ENCODE measurements around the gene CRYBG1. TPM values are rescaled to one million over a fixed set of nuclear protein-coding genes. Genes with fewer than 3 reads are reported as not detected.
A peak's percentile ranks its signal among the peaks of the same experiment; 100 is the strongest.

Gene CRYBG1
- total and polyA plus RNA-seq, 2 of the 4 experiments (the other 2 are of a cell fraction), result 0.38 to 1.1 TPM

DNA sequence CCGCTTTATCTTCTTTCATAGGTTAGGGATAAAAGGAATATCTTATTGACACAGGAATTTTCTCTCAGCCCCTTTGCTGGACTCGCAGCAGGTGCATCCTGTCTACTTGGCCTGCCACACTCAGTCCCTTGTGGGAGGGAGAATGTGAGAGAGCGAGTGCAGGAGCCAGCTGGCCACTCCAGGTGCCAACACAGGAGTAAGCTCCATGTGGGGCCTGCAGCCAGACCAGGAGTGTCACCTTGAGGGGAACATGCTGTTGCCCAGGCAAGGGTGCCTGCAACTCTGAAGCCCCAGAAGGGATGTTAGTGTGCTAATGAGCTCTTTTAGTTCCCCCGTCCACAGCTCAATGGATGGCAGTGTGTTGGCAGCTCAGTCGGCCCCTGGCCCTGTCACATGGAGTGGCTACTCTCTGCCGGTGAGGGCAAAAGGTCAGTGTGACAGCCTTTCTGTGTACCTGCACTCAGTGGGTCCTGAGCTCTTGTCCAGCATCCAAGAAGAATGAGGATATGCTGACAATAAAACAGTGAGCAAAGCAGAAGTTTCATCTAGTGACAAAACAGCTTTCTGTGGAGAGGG, 57.1 kb downstream of the CRYBG1 start:
- ChIA-PET POLR2A (ENCODE audit: unreplicated experiment) (no interaction called here), CTCF (interaction anchor here (0.6 kb wide), 1 partner anchor 78 kb away, joined by 7 read pairs; no protein-coding TSS in a partner anchor)
- Histone ChIP-seq H3K23ac (ENCODE audit: low read depth, low read length) (no peak overlapping the region), H3K4me3 (ENCODE audit: insufficient read depth, low read depth, low read length) (no peak overlapping the region), H3K36me3 (ENCODE audit: control insufficient read depth, insufficient read depth, low read length) (no peaks in the 10 kb centered on the region), H2BK120ac (ENCODE audit: low read depth, low read length) (no peak overlapping the region), H2AFZ (replicated peaks; ENCODE audit: low read length, poor library complexity) (peak overlapping the region; percentile 7), H3K9me1 (ENCODE audit: insufficient read depth, low read length) (no peaks in the 10 kb centered on the region), H4K91ac (ENCODE audit: insufficient read depth, low read depth, low read length) (no peak overlapping the region), H2BK15ac (ENCODE audit: low read depth, low read length) (no peak overlapping the region), H3K14ac (replicated peaks; ENCODE audit: low read depth, low read length) (no peak overlapping the region), H3K9ac (ENCODE audit: low read depth, low read length) (no peak overlapping the region), H3K56ac (ENCODE audit: extremely low read depth, insufficient read depth, low read length) (no peak overlapping the region), H4K8ac (ENCODE audit: low read depth in 2 of 2, low read length in 2 of 2) (no peak overlapping the region), H3K79me1 (ENCODE audit: low read depth in 1 of 2, low read length in 2 of 2) (no peaks in the 10 kb centered on the region), H3K27ac (ENCODE audit: insufficient read depth, low read length) (no peak overlapping the region), H3K4me1 (ENCODE audit: control insufficient read depth, insufficient read depth, low read length) (no peaks in the 10 kb centered on the region), H3K18ac (ENCODE audit: low read depth, low read length) (no peak overlapping the region), H2AK9ac (replicated peaks; ENCODE audit: low read depth, low read length, poor library complexity) (peak overlapping the region; percentile 6), H3K27me3 (ENCODE audit: control insufficient read depth, insufficient read depth, low read length) (peaks cover 21% of the 10 kb centered on the region), H3K4ac (ENCODE audit: low read depth, low read length) (no peak overlapping the region), H3K9me3 (ENCODE audit: control insufficient read depth, insufficient read depth, low read length) (no peaks in the 10 kb centered on the region), H4K5ac (ENCODE audit: low read depth, low read length) (no peak overlapping the region), H2AK5ac (ENCODE audit: low read depth, low read length) (no peak overlapping the region), H3K4me2 (ENCODE audit: low read depth, low read length) (no peak overlapping the region), H2BK20ac (ENCODE audit: low read depth, low read length) (no peak overlapping the region), H4K20me1 (ENCODE audit: insufficient read depth, low read length) (no peaks in the 10 kb centered on the region), H2BK5ac (ENCODE audit: low read depth, low read length, poor library complexity, severe bottlenecking) (no peak overlapping the region)
- in situ Hi-C loops (cut with MboI; ENCODE audit: low sequenced_read_pairs) (no loop called here), intact Hi-C loops (cut with micrococcal nuclease) (no loop called here), dilution Hi-C loops (cut with HindIII; ENCODE audit: low sequenced_read_pairs, unreplicated experiment) (no loop called here)
- TF ChIP-seq CHD1 (IDR thresholded peaks at IDR 0.05; ENCODE audit: low read depth, low read length), result no peak
- TF ChIP-seq, protein P1, sequence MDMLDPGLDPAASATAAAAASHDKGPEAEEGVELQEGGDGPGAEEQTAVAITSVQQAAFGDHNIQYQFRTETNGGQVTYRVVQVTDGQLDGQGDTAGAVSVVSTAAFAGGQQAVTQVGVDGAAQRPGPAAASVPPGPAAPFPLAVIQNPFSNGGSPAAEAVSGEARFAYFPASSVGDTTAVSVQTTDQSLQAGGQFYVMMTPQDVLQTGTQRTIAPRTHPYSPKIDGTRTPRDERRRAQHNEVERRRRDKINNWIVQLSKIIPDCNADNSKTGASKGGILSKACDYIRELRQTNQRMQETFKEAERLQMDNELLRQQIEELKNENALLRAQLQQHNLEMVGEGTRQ (IDR thresholded peaks at IDR 0.05; ENCODE audit: low read depth, low read length), result no peak
- TF ChIP-seq, protein P2, sequence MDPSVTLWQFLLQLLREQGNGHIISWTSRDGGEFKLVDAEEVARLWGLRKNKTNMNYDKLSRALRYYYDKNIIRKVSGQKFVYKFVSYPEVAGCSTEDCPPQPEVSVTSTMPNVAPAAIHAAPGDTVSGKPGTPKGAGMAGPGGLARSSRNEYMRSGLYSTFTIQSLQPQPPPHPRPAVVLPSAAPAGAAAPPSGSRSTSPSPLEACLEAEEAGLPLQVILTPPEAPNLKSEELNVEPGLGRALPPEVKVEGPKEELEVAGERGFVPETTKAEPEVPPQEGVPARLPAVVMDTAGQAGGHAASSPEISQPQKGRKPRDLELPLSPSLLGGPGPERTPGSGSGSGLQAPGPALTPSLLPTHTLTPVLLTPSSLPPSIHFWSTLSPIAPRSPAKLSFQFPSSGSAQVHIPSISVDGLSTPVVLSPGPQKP (IDR thresholded peaks at IDR 0.05; ENCODE audit: borderline replicate concordance, low read depth, low read length), result no peak
- TF ChIP-seq, protein P3, sequence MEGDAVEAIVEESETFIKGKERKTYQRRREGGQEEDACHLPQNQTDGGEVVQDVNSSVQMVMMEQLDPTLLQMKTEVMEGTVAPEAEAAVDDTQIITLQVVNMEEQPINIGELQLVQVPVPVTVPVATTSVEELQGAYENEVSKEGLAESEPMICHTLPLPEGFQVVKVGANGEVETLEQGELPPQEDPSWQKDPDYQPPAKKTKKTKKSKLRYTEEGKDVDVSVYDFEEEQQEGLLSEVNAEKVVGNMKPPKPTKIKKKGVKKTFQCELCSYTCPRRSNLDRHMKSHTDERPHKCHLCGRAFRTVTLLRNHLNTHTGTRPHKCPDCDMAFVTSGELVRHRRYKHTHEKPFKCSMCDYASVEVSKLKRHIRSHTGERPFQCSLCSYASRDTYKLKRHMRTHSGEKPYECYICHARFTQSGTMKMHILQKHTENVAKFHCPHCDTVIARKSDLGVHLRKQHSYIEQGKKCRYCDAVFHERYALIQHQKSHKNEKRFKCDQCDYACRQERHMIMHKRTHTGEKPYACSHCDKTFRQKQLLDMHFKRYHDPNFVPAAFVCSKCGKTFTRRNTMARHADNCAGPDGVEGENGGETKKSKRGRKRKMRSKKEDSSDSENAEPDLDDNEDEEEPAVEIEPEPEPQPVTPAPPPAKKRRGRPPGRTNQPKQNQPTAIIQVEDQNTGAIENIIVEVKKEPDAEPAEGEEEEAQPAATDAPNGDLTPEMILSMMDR (conservative IDR thresholded peaks at IDR 0.05; ENCODE audit: low read depth, low read length), result no peak
- TF ChIP-seq SMC3 (IDR thresholded peaks at IDR 0.05; ENCODE audit: low read depth, low read length), result no peak
- no peak for TF ChIP-seq RFX5 (IDR thresholded peaks at IDR 0.05; ENCODE audit: low read depth, low read length)
- no peak for TF ChIP-seq NFE2L2 (IDR thresholded peaks at IDR 0.05; ENCODE audit: low read depth, low read length)
- no peak for TF ChIP-seq CEBPB (IDR thresholded peaks at IDR 0.05; ENCODE audit: low read depth, low read length)
- DNase-seq (no peak), ATAC-seq (ENCODE audit: low read depth) (no peak)
- 0% methylated on average over 1 of the region's 6 CpGs; no CpG with 5 or more reads in 1 of the 2 experiments for WGBS, 2 experiments (ENCODE audit: extremely low coverage in 2 of 2, insufficient read length in 1 of 2)
- BruUV-seq (replicated peaks), result no TSS peak

Data from IMR-90 (cell line).